ENCODE measurements around the gene CALHM1.
"Not testable (repeated sequence)": the region's sequence is repeated elsewhere in the genome, so short reads cannot be mapped to it uniquely, and the experiment has no call there.

The CALHM1 gene, protein sequence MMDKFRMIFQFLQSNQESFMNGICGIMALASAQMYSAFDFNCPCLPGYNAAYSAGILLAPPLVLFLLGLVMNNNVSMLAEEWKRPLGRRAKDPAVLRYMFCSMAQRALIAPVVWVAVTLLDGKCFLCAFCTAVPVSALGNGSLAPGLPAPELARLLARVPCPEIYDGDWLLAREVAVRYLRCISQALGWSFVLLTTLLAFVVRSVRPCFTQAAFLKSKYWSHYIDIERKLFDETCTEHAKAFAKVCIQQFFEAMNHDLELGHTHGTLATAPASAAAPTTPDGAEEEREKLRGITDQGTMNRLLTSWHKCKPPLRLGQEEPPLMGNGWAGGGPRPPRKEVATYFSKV

DNA sequence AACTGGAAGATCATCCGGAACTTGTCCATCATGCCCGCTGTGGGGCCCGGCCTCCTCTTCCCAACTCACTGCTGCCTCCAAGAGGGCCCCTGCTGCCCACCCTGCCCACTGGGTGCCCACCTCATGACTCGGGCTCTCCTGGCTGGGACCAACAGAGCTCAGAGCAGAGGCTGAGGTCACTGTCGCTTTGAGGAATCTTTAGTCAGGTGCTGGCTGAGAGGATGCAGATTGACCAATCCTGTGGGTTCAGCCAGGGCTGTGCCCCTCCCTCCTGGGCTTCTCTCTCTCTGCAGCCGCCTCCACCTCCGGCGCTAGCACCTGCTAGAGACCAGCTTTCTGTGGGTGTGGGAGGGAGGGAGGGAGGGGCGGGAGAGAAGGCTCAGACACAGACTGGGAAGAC is at the start of gene CALHM1:
CALHM1 (minus strand) TSS at position 181 of the 400 bp plus-strand sequence; CDS start at position 32, 149 bp downstream.
- in situ Hi-C loops (cut with MboI; ENCODE audit: low sequenced_read_pairs): no loop called here

DNA sequence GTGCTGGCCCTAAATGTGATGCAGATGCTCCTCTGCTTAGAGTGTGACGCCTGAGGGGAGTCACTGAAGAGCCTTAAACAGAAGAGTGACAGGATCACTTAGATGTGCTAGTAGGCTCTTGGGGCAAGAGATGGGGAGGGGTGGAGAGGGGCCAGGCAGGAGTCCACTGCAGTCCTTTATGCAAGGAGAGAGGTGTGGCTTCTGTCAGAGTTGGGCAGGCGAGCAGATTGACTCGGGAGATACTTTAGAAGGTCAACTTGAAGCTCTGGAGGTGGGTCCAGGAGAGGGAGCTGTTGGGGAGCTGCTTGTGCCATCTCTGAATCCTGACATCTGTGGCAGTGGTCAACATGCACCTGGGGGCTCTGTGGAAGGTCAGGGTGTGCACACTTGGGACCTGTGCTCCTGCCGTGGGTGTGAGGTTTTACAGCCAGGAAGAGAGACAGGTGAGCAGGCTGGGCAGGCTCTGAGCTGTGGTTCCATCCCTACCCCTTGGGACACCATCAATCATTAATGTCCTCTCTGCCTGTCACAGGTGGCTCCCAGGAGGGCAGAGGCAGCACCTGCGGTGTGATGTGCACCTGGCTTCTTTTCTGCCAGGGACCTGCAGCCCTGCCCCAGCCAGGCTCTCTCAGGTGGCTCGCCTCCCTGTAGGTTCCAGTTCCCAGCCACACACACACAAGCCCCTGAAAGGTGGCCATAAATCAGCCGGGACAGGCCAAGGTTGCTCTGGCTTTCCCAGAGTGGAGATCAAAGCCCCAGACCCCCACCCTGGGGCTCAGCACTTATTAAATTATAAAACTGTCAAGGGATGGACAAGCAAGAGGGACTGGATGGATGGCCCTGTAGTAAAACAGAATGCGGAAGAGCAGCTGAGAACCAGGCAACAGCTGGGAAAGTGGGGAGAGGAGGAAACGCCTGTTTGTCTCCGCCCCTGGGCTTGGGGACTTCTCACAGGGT is 48.8 kb upstream of the CALHM1 start:
- in situ Hi-C loops (cut with MboI; ENCODE audit: low sequenced_read_pairs): no loop called here

- in situ Hi-C loops (cut with MboI; ENCODE audit: low sequenced_read_pairs): no loop called here
These were observed 47.4 kb upstream of the CALHM1 start for GRCh38 chr10:103506061-103506460.

DNA sequence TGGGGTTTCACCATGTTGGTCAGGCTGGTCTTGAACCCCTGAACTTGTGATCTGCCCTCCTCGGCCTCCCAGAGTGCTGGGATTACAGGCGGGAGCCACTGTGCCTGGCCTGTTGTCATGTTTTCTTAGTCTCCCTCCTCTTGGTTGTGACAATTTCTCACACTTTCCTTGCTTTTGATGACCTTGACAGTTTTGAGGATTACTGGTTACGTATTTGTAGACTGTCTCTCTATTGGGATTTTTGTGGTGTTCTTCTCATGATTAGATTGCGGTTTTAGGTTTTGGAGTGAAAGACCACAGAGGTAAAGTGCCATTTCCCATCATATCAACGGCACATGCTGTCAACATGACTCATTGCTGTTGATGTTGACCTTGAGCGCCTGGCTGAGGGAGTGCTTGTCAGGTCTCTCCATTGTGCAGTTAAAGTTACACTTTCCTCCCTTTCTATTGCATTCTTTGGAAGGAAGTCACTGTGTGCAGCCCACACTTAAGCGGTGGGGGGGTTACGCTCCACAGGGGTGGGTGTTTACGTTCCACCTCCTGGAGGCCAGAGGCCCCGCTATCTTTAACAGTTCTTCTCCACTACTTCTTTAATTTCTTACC is 45.6 kb upstream of the CALHM1 start:
- in situ Hi-C loops (cut with MboI; ENCODE audit: low sequenced_read_pairs): no loop called here

GRCh38 chr10:103503777-103504176 is 45.1 kb upstream of the CALHM1 start:
- in situ Hi-C loops (cut with MboI; ENCODE audit: low sequenced_read_pairs): not testable (repeated sequence)

- in situ Hi-C loops (cut with MboI; ENCODE audit: low sequenced_read_pairs): no loop called here
These were observed 44.4 kb upstream of the CALHM1 start for GRCh38 chr10:103502849-103503660.

DNA sequence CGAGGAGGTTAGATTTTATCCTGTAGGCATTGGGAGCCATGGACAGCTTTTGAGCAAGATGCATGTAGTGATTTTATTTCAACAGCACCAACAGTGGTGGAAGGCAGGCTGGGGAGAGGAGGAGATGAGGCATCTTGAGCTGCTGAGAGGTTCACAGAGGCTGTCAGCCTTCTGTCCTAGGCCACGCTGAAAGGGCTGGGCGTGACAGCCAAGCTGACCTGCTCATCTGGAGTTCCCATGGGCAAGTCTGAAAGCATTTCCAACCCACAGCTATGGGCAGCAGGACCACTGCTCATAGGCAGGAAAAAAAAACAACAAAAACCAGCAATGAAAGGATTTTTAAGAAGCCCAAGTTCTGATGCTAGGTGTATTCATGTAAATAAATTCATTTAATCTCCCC is 42.5 kb upstream of the CALHM1 start:
- in situ Hi-C loops (cut with MboI; ENCODE audit: low sequenced_read_pairs): no loop called here

- in situ Hi-C loops (cut with MboI; ENCODE audit: low sequenced_read_pairs): no loop called here
These were observed 41.8 kb upstream of the CALHM1 start for GRCh38 chr10:103500481-103500880.

- in situ Hi-C loops (cut with MboI; ENCODE audit: low sequenced_read_pairs): loop anchor here (25.0 kb wide), 1 partner anchor 588 kb away; the partner anchor contains the start of gene CNNM2
These were observed 41.2 kb upstream of the CALHM1 start for GRCh38 chr10:103499881-103500280.

- in situ Hi-C loops (cut with MboI; ENCODE audit: low sequenced_read_pairs): loop anchor here (25.0 kb wide), 1 partner anchor 587 kb away; the partner anchor contains the start of gene CNNM2
These were observed 40.4 kb upstream of the CALHM1 start for GRCh38 chr10:103498936-103499638.

- in situ Hi-C loops (cut with MboI; ENCODE audit: low sequenced_read_pairs): loop anchor here (25.0 kb wide), 1 partner anchor 585 kb away; the partner anchor contains the start of gene CNNM2
These were observed 38.6 kb upstream of the CALHM1 start for GRCh38 chr10:103497161-103497915.

DNA sequence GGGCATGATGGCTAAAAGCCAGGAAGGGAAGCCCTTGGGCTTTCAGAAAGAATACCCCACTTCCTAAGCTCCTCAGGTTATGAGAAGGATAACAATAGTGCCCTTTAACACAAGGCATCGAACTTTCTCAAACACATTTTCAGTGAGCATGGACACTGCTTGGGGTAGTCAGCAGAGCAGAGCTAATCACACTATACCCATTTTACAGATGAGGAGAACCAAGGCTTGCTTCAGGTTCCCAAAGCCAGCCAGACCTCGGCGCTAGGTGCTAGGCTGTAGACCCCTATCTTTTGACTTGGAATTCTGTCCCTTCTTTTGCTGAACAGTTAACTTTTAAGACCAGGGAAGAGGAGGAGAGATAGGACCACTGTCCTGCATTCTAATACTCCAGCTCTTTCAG is 36.6 kb upstream of the CALHM1 start:
- in situ Hi-C loops (cut with MboI; ENCODE audit: low sequenced_read_pairs): loop anchor here (25.0 kb wide), 1 partner anchor 583 kb away; the partner anchor contains the start of gene CNNM2

DNA sequence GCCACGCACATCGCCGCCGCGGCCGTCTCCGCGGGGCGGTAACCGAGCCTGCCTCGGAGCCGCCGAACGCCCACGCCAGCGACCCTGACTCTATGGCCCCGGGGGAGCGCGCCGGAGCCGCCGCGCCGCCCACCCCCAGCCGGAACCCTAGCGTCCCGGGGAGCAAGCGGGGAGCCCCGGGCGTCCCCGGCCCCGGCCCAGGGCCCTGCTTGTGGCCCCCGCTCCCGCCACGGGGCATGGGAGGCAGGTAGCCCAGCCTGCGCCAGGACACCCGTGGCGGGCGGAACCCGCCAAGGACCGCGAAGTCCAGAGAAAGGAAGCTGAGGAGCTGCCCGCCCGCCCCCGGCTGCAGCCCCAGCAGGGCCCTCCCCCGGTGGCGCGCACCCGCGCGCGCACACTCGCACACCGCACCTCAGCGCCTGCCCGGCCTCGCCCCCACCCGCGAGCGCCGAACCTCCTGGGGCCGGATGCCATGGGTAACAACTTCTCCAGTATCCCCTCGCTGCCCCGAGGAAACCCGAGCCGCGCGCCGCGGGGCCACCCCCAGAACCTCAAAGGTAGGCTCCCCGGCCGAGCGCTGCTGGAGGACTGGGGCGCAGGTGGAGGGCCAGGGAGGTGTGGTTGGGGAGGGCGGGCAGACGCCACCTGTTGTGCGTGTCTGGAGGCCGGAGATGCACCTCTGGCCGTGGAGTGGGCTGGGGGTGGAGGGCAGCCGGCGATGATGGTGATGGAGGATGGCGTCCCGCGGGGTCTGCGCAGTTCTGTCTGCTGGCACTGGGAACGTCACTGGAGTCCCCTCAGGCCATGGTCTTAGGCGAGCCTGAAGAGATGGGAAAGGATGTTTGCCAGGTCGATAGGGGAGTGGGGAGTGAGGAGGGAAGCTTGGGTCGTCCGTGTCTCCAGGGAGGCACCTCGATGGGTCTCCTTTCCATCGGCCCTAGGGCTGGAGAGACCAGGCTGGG is 35.5 kb upstream of the CALHM1 start:
- in situ Hi-C loops (cut with MboI; ENCODE audit: low sequenced_read_pairs): loop anchor here (25.0 kb wide), 1 partner anchor 582 kb away; the partner anchor contains the start of gene CNNM2

GRCh38 chr10:103493362-103493915 is 34.7 kb upstream of the CALHM1 start, which contains the start of gene NEURL1:
TSS of gene NEURL1 (plus strand) at chr10:103493705. CDS start at chr10:103494388, 683 bp downstream.
- in situ Hi-C loops (cut with MboI; ENCODE audit: low sequenced_read_pairs): loop anchor here (25.0 kb wide), 1 partner anchor 581 kb away; the partner anchor contains the start of gene CNNM2

DNA sequence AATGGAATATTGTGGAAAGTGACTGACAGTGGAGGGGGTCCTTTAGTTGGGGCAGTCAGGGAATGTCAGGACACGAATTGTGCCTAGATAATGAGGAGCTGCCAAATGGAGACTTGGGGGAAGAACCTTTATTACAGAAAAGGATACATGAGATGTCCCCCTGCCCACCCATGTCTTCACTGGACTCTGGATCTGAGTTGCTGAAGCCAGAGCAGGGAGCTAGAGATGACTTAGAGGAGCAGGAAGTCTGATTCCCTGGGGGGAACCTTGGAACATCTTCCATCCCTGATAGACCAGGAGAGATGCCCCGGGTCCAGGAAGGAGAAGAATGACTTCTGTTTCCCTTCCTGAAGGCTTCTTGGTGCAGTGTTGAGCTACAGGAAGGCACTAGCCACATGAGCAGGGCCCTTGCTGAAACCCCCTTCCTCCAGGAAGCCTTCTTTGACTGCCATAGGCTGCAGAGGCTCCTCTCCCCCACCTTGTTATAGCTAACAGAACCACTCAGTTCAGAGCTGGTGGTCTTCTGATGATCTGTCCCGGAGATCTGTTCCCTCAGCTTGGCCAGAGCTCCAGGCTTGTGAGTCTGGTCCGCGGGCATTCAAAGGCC is 34.1 kb upstream of the CALHM1 start:
- in situ Hi-C loops (cut with MboI; ENCODE audit: low sequenced_read_pairs): loop anchor here (25.0 kb wide), 1 partner anchor 580 kb away; the partner anchor contains the start of gene CNNM2

- in situ Hi-C loops (cut with MboI; ENCODE audit: low sequenced_read_pairs): loop anchor here (25.0 kb wide), 1 partner anchor 580 kb away; the partner anchor contains the start of gene CNNM2
These were observed 33.1 kb upstream of the CALHM1 start for GRCh38 chr10:103491729-103492364.

All from HL-60/S4 (cell line).